HG03457 (cell line): ENCODE measurements around the gene PGA4.
"Not testable (repeated sequence)": the region's sequence is repeated elsewhere in the genome, so short reads cannot be mapped to it uniquely, and the experiment has no call there.

ENCODE experiments used
- ATAC-seq: cut with Tn5 transposase; IDR thresholded peaks from one replicate; pipeline ENCODE4 v1.9.1; 2021; ENCODE audit warnings: moderate number of reproducible peaks; ENCODE audit not compliant: unreplicated experiment

Gene PGA4

GRCh38 chr11:61222047-61222446 is at the start of gene PGA4:
PGA4 (plus strand) TSS chr11:61222347; CDS start chr11:61222401, 54 bp downstream.
- not testable (repeated sequence) for ATAC-seq

GRCh38 chr11:61172356-61172755 is 49.8 kb upstream of the PGA4 start:
- no peak for ATAC-seq

GRCh38 chr11:61172888-61173287 is 49.3 kb upstream of the PGA4 start:
- ATAC-seq = no peak

- ATAC-seq = no peak
These were observed 48.7 kb upstream of the PGA4 start for GRCh38 chr11:61173456-61173855.

DNA sequence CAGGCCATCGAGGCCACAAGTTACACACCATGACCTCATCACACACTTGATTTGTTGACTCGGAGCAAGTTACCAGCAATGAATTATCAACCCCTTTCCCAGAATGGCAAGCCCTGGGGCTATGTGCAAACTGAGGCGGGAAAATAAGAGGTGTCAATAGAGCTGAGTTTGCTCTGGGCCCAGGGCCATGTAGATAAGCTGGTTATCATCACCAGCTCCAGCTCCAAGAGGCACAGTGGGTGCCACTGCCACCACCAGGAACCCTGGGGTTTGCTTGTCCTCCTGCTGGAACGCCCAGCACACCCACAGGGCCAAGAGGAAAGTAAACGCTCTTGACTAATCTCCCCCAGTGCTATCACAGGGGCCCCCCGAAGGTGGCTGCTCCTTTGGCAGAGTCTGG is 47.9 kb upstream of the PGA4 start:
- no peak for ATAC-seq

DNA sequence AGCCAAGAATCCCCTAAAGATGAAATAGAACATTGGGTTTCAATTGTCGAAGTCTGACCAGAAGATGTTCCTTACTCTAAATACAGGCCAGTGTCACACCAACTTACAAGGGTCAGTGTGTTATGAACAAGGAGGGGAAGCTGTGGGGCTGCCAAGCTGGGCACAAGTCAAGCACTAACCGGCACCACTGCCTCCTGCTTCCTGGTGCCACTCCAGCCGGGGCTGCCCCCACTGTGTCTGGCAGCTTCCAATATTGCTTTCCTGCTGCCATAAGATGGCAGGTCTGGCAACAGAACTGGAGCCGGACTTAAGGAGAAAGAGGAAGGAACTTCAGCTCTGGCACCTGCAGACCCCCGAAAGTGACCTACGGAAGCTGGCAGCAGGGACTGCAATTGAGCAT is 47.2 kb upstream of the PGA4 start:
- no peak for ATAC-seq

GRCh38 chr11:61176446-61176845 is 45.7 kb upstream of the PGA4 start:
- no peak for ATAC-seq

DNA sequence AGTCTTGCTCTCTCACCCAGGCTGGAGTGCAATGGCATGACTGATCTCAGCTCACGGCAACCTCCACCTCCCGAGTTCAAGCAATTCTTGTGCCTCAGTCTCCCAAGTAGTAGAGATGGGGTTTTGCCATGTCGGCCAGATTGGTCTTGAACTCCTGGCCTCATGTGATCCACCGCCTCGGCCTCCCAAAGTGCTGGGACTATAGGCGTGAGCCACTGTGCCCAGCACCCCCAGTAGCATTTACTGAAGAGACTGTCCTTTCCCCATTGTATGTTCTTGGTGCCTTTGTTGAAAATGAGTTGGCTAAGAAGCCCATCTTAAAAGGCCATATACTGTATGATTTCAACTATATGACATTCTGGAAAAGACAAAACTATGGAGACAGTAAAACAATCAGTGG is 41.9 kb upstream of the PGA4 start:
- not testable (repeated sequence) for ATAC-seq

- no peak for ATAC-seq
These were observed 40.7 kb upstream of the PGA4 start for GRCh38 chr11:61181489-61181888.

DNA sequence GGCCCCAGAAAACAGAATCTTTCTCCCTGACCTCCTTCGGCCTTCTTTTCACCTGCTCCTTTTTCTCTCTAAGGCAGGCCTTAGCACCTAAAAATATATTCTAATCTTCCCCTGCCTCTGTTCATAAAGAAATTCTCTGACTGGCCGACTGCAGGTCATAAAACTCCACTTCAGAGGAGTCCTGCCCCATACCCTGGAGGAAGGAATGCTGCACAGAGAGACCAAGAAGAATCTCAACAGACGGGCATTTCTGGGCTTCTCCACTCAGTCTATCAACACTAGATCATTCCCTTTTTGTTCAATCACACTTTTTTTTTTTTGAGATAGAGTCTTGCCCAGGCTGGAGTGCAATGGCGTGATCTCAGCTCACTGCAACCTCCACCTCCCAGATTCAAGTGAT is 38.5 kb upstream of the PGA4 start:
- ATAC-seq = no peak

DNA sequence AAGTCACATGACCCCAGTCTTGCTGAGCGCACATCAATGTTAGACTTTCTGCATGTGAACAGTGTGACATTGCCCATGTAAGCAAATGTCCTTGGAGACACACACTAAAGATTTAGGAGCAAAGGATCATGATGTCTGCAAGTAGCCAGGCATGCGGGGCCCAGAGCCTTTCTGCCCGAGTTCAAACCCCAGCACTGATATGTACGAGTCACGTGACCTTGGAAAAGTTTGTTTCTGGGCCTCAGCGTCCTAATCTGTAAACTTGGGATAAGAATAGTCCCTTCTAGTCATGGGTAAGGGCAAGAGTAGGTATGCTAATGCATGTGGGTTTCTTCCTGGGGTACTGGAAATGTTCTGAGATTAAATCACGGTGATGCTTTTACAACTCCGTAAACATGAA is 35.6 kb upstream of the PGA4 start:
- no peak for ATAC-seq

GRCh38 chr11:61187505-61188130 is 34.5 kb upstream of the PGA4 start:
- no peak for ATAC-seq

GRCh38 chr11:61189933-61190332 is 32.2 kb upstream of the PGA4 start:
- no peak for ATAC-seq

DNA sequence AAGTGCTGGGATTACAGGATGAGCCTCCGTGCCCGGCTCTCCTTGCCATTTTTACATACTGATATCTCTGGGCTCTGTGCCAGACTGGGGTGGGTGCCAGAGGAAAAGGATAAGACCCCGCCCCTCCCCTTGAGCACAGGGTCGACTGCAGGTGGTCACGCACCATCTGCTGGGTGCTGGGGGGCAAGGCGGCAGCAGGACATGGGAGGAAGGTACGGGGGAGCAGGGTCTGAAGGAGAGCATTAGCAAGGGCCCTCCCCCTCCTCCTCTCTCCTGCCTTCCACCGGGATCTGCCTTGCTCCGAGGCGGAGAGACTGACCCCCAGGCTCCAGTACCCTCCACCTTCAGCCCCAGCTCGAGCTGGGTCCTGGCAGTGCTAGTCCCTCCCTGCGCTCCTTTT is 28.6 kb upstream of the PGA4 start:
- no peak for ATAC-seq

GRCh38 chr11:61194169-61194671 is 27.9 kb upstream of the PGA4 start:
- no peak for ATAC-seq

- no peak for ATAC-seq
These were observed 27.0 kb upstream of the PGA4 start for GRCh38 chr11:61194981-61195695.

GRCh38 chr11:61195719-61196118 is 26.4 kb upstream of the PGA4 start:
- ATAC-seq = no peak

DNA sequence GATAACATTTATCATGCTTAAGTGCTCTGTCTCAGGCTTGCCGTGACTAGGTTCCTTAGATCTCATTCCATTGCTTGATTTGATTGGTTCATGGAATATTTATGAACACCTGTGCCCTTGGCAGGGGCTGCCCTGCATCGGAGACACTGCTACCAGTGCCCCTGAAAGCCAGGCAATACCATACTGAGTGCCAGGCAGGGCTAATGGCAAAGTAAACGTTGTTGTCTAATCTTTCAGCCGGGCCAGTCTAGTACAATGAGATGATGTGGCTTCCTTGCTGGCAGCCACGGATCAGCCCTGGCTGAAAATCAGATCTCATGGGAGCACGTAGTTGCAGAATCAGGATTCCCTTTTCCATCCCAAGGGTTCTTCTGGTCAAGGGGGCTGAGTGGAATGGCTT is 23.8 kb upstream of the PGA4 start:
- ATAC-seq = no peak

DNA sequence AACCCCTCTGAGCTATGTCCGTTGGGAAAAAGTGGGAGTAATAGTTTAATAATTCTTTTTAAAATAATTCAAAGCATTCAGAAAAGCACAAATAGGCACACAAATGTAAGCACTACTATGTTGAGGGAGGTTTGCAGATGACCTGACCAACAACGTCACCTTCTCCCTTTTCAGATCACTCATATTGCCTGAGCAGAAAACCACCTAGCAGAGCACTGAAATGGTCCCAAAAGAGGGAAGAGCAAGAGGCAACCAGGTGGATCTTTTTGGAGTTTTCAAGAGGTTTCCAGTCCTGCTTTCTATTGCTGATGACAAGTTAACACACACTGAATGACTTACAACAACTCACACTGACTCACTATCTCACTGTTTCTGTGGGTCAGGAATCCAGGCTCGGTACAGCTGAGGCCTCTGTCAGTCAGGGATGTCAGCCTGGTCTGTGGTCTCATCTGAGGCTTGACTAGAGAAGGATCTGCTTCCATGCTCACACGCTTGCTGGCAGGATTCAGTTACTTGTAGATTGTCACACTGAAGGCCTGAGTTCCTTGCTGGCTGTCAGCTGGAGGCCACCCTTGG is 23.1 kb upstream of the PGA4 start:
- no peak for ATAC-seq

DNA sequence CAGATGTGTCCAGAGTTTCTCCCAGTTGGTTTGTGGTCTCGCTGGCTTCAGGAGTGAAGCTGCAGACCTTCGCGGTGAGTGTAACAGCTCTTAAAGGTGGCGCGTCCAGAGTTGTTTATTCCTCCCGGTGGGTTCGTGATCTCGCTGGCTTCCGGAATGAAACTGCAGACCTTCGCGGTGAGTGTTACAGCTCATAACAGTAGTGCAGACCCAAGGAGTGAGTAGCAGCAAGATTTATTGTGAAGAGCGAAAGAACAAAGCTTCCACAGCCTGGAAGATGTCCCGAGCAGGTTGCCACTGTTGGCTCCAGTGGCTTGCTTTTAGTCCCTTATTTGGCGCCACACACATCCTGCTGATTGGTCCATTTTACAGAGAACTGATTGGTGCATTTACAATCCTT is 20.7 kb upstream of the PGA4 start:
- no peak for ATAC-seq

GRCh38 chr11:61202950-61203746 is 19.0 kb upstream of the PGA4 start, which contains the start of gene PGA3:
PGA3 (plus strand) TSS chr11:61203515; CDS start chr11:61203565, 50 bp downstream.
- not testable (repeated sequence) for ATAC-seq
